Lower leg skin (tissue), 4 donors: ENCODE results near the gene MIDN. TPM values are rescaled to one million over a fixed set of nuclear protein-coding genes. Genes with fewer than 3 reads are reported as not detected.

Experiments used
- DNase-seq, 2 donors: peaks; one replicate each; pipeline ENCODE4 v3.0.0-alpha.2; 2019; ENCODE audit warnings: low spot score in 2 of 2
- H3K4me3 ChIP-seq: fragments of 200-600 bp; sonication (generic); 2 replicates; pipeline ENCODE4 v1.5.1; 2017; ENCODE audit warnings: mild to moderate bottlenecking, low read depth; ENCODE audit not compliant: poor library complexity, severe bottlenecking
- CTCF ChIP-seq, 3 donors: fragments of 450-650 bp; IDR thresholded peaks; one replicate each; pipeline ENCODE4 v1.5.1; 2016; ENCODE audit warnings: antibody characterized with exemption in 3 of 3, mild to moderate bottlenecking in 3 of 3, moderate library complexity in 2 of 3
- POLR2A ChIP-seq, 2 donors: fragments of 450-650 bp; IDR thresholded peaks; one replicate each; pipeline ENCODE4 v1.6.1; 2016 to 2017; ENCODE audit warnings: antibody characterized with exemption in 2 of 2, mild to moderate bottlenecking in 1 of 2, moderate library complexity in 1 of 2
- WGBS, 2 donors: methylation state at CpG; one replicate each; pipeline ENCODE4 v1.1.5; 2018; 5-methylcytosine and 5-hydroxymethylcytosine counted together
- intact Hi-C: fragments of 100-400 bp; cut with DNase I; formaldehyde crosslinking; loops from one replicate; pipeline ENCODE4 v1.15.0; 2023; ENCODE audit warnings: low total_unique reads
- total RNA-seq, 4 donors: library from RNA; depleted of rRNA; stranded (reverse); fragments of >200 nt; gene quantifications; one replicate each; pipeline ENCODE4 v1.1.0, GENCODE V29; 2016

Gene MIDN
- total RNA-seq, 4 donors from 2014 or later: 59.7 to 119 (median 78.7) TPM

DNA sequence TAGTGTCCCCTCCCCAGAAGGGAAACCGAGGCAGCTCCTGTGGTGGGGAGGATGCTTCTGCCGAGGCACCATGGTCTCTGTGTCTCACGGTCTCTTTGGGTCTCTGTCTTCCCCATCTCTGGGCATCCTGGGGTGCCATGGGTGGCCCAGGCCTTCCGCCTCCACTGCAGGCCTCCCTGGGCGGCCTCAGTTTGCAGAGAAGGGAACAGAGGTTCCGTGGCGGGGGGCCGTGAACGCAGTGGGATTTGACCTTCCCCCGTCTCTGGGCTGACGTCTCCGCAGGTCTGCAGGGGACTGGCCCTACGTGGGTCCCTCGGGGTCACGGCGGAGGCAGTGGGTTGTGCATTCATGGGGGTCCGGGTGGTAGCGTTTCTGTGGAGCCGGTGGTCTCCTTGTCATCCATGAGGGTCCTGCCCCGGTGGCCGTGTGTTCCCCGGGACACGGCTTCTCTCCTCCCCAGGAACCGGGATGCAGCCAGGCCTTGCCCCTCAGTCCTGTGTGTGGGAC is 41.9 kb downstream of the MIDN start:
- no peak overlapping the region for H3K4me3 ChIP-seq
- TF ChIP-seq CTCF (IDR thresholded peaks at IDR 0.05) (no peak), POLR2A (IDR thresholded peaks at IDR 0.05) (no peak)
- WGBS, 2 donors: 75 to 88% methylated on average over 13 to 23 of the region's 24 CpGs
- intact Hi-C loops: no loop called here
- DNase-seq: no peak

GRCh38 chr19:1290703-1291651 is 42.6 kb downstream of the MIDN start:
- DNase-seq: no peak
- WGBS, 2 donors: 59 to 69% methylated on average over 27 to 37 of the region's 40 CpGs
- no peak overlapping the region for H3K4me3 ChIP-seq
- TF ChIP-seq CTCF (IDR thresholded peaks at IDR 0.05): no peak
- TF ChIP-seq POLR2A (IDR thresholded peaks at IDR 0.05): no peak
- intact Hi-C loops: no loop called here

DNA sequence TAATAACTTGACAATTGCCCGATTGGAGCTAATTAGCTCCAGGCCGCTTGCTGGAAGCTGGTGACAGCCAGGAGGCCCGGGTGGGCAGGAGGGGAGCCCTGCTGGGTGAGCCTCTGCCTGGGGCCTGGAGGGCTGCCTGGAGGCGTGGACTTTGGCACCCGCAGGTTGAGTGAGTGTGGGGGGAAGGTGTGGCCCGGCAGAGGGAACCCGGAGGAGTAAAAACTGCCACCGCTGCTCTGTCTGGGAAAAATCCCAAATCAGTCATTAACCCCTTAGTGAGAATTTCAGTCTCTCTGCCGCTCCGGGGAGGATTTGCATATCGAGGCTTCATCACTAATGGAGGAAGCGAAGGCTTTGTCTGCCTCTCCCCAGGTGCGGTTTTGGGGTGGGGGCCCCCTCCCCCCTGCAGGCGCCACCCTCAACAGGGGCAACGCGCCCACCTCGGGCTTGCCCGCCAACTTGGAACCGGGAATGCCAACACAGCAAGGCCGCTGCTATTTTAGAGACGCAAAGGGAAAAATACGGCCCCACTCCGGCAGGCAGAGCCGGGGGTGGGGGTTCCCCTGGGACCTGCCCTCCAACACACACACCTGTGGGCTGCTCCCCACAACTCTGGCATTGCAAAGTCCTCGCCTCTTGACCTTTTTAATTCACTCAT is 43.5 kb downstream of the MIDN start:
- no peak overlapping the region for H3K4me3 ChIP-seq
- TF ChIP-seq CTCF (IDR thresholded peaks at IDR 0.05) (no peak), POLR2A (IDR thresholded peaks at IDR 0.05) (no peak)
- intact Hi-C loops: no loop called here
- no peak for DNase-seq
- WGBS, 2 donors: 15 to 30% methylated on average over 24 to 25 of the region's 25 CpGs

DNA sequence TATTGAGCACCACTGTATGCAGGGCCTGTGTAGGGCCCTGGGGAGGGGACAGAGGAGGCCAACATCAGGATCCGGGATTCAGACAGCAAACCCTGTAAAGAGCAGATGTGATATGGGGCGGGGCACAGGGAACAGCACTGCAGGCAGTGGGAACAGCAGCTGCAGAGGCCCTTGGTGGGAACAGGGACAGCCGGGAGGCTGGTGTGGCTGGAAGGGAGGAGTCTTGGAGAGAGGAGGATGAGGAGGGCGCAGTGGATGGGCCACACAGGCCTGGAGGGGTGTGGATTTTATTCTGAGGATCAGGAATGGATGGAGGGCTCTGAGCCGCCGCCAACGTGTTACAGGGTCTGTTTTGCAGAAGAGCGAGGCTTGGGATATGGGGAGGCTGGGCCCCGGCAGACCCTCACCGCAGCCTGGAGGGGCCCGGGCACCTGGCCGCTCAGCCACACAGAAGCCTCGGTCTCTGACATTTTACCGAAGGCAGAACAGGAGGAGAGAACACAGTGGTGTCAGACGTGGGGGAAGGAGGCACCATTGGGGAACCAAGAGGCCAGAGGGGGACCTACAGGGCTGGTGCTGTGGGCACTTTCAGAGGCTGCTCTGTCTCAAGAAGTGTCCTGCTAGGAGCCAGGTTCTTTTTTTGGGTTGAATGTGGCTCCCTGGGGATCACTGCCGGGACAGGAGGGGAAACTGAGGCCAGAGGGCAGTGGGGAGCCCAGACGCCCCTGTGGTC is 44.2 kb downstream of the MIDN start:
- no peak for TF ChIP-seq CTCF (IDR thresholded peaks at IDR 0.05)
- DNase-seq: no peak
- 77 to 81% methylated on average over 16 to 17 of the region's 17 CpGs for WGBS, 2 donors
- intact Hi-C loops: no loop called here
- no peak overlapping the region for H3K4me3 ChIP-seq

DNA sequence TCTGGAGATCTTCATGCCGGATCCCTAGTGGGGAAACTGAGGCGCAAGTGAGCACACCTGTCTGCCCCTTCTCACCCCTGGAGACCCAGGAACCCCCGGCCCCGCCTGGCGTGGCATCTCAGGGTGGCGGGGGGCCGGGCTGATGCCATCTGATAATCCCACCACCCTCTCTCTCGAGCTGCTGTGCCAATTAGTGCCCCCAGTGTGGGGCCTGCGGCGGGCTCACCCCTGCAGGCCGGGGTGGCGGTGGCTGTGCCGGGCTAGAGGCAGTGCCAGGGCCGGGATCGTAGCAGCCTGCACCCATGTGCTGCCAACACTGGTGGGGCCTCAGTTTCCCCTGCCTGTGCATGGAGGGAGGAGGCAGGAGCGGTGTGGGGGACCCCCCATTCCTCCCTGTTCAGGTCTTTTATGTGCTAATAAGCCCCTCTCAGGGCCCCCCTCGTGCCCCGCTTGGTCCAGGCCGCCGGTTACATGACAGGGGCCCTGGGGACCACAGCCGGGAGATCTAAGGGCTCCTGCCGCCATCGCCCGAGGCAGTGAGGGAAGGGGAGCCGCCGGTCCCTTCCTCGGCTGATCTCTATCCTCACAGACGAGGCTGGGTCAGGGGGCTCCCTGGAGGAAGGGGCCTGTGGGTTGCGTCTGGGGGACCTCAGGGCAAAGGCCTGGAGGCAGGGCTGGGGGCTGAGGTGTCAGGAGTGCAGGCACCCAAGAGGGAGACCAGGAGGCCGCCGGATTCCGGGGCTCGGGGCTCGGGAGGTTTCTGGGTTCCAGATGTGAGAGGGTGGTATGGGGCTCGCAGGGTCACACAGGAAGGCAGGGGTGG is 45.6 kb downstream of the MIDN start:
- no peak for TF ChIP-seq CTCF (IDR thresholded peaks at IDR 0.05)
- H3K4me3 ChIP-seq: no peak overlapping the region
- no peak for DNase-seq
- WGBS, 2 donors: 52 to 56% methylated on average over 30 to 34 of the region's 35 CpGs
- intact Hi-C loops: no loop called here
